H1 (cell line): ENCODE measurements around the gene BSN. TPM values are rescaled to one million over a fixed set of nuclear protein-coding genes. Genes with fewer than 3 reads are reported as not detected.

Experiments
- CTCF ChIA-PET: fragments of 300-600 bp; sonication (Branson Sonifier 250); formaldehyde crosslinking; loops from one replicate; lab custom pipeline; 2021; ENCODE audit not compliant: partially characterized antibody; lab: Charles Lee
- POLR2A ChIA-PET: fragments of 300-600 bp; sonication (Branson Sonifier 250); formaldehyde crosslinking; loops from one replicate; lab custom pipeline; 2021; ENCODE audit warnings: inconsistent platforms; ENCODE audit not compliant: partially characterized antibody; lab: Charles Lee
- DNase-seq, 2 experiments: peaks; one replicate each; pipeline versions ENCODE4 v3.0.0 to v3.0.0-alpha.2; 2010 to 2022; ENCODE audit warnings: low spot score in 2 of 2, low read depth in 1 of 2, mixed read lengths in 1 of 2
- FAIRE-seq: peaks from 2 replicates; lab custom pipeline; 2011; peaks lifted over from hg19 to GRCh38; lab: Jason Lieb, UNC
- H2AFZ ChIP-seq: 2 replicates; pipeline ENCODE4 v1.8.1; 2012; ENCODE audit warnings: low read length, inconsistent platforms
- H2AK5ac ChIP-seq: 2 replicates; pipeline ENCODE4 v1.6.1; 2013; ENCODE audit warnings: low read depth, low read length
- H2BK120ac ChIP-seq: replicated peaks from 2 replicates; pipeline ENCODE3; 2013; ENCODE audit warnings: low read depth, low read length, inconsistent platforms
- H2BK12ac ChIP-seq: 2 replicates; pipeline ENCODE4 v1.6.1; 2013; ENCODE audit warnings: low read depth, low read length
- H2BK15ac ChIP-seq: 2 replicates; pipeline ENCODE4 v1.6.1; 2013; ENCODE audit warnings: low read length
- H2BK20ac ChIP-seq: 2 replicates; pipeline ENCODE4 v1.6.1; 2013; ENCODE audit warnings: low read length
- H2BK5ac ChIP-seq: 2 replicates; pipeline ENCODE4 v1.6.1; 2013; ENCODE audit warnings: low read depth, low read length
- H3K14ac ChIP-seq: 2 replicates; pipeline ENCODE4 v1.6.1; 2013; ENCODE audit warnings: inconsistent platforms; ENCODE audit not compliant: insufficient read length
- H3K18ac ChIP-seq: 2 replicates; pipeline ENCODE4 v1.6.1; 2013; ENCODE audit warnings: low read length; ENCODE audit errors: extremely low read depth
- H3K23ac ChIP-seq: 2 replicates; pipeline ENCODE4 v1.6.1; 2013; ENCODE audit warnings: inconsistent platforms; ENCODE audit not compliant: insufficient read length
- H3K23me2 ChIP-seq: 2 replicates; pipeline ENCODE4 v1.6.1; 2013; ENCODE audit warnings: low read depth, low read length
- H3K27ac ChIP-seq: 2 replicates; pipeline ENCODE4 v1.6.1; 2011; ENCODE audit warnings: low read depth, low read length, inconsistent platforms
- H3K27me3 ChIP-seq, 4 experiments: replicated peaks in 1 of 4; 1 replicate in 1 of 4; 2 replicates in 3 of 4; pipeline versions ENCODE4 v1.6.1 to v1.8.1; 2011 to 2013; ENCODE audit warnings: low read length in 3 of 4, mild to moderate bottlenecking in 3 of 4, inconsistent platforms in 2 of 4, mixed read lengths in 2 of 4, moderate library complexity in 1 of 4; ENCODE audit not compliant: control insufficient read depth in 3 of 4, insufficient read depth in 3 of 4; ENCODE audit errors: extremely low read depth in 1 of 4
- H3K36me3 ChIP-seq, 4 experiments: 2 replicates each; pipeline versions ENCODE4 v1.6.1 to v1.8.1; 2011 to 2013; ENCODE audit warnings: mild to moderate bottlenecking in 4 of 4, low read length in 3 of 4, moderate library complexity in 2 of 4, control low read depth in 1 of 4, inconsistent platforms in 1 of 4; ENCODE audit not compliant: insufficient read depth in 4 of 4, control insufficient read depth in 2 of 4
- H3K4ac ChIP-seq: replicated peaks from 2 replicates; pipeline ENCODE3; 2013; ENCODE audit warnings: low read length, low read depth, mixed read lengths, inconsistent platforms; ENCODE audit not compliant: insufficient read length
- H3K4me1 ChIP-seq, 4 experiments: replicated peaks in 1 of 4; 1 replicate in 1 of 4; 2 replicates in 3 of 4; pipeline versions ENCODE4 v1.6.1 to v1.8.1; 2011 to 2013; ENCODE audit warnings: low read length in 3 of 4, inconsistent platforms in 2 of 4, mixed read lengths in 1 of 4; ENCODE audit not compliant: insufficient read depth in 4 of 4, control insufficient read depth in 3 of 4
- H3K4me2 ChIP-seq, 2 experiments: 2 replicates each; pipeline versions ENCODE4 v1.6.1 to v1.8.1; 2011 to 2013; ENCODE audit warnings: low read depth in 2 of 2, low read length in 2 of 2, control low read depth in 1 of 2, inconsistent platforms in 1 of 2, mild to moderate bottlenecking in 1 of 2; ENCODE audit not compliant: insufficient read depth in 1 of 2
- H3K4me3 ChIP-seq, 4 experiments: fragments of 200-600, 300-600 bp in 1 of 4; sonication (generic), shearing (Covaris generic), sonication (Bioruptor Twin) in 1 of 4; 2 replicates each; pipeline versions ENCODE4 v1.5.1 to v1.8.1; 2011 to 2016; ENCODE audit warnings: low read length in 4 of 4, low read depth in 3 of 4, control low read depth in 2 of 4, inconsistent platforms in 2 of 4, mild to moderate bottlenecking in 2 of 4, mixed read lengths in 1 of 4, moderate library complexity in 1 of 4; ENCODE audit not compliant: insufficient read depth in 2 of 4; ENCODE audit errors: extremely low read depth in 1 of 4
- H3K56ac ChIP-seq: replicated peaks from 2 replicates; pipeline ENCODE3; 2013; ENCODE audit warnings: low read depth, mild to moderate bottlenecking, mixed read lengths, low read length, inconsistent platforms; ENCODE audit not compliant: insufficient read length
- H3K79me1 ChIP-seq: 2 replicates; pipeline ENCODE4 v1.6.1; 2013; ENCODE audit warnings: low read depth, low read length, control low read depth
- H3K79me2 ChIP-seq, 2 experiments: 2 replicates each; pipeline versions ENCODE4 v1.6.1 to v1.8.1; 2012 to 2013; ENCODE audit warnings: low read length in 2 of 2, mild to moderate bottlenecking in 2 of 2, inconsistent platforms in 1 of 2; ENCODE audit not compliant: insufficient read depth in 2 of 2, control insufficient read depth in 1 of 2
- H3K9ac ChIP-seq, 4 experiments: replicated peaks in 1 of 4; 1 replicate in 1 of 4; 2 replicates in 3 of 4; pipeline versions ENCODE4 v1.6.1 to v1.8.1; 2011 to 2013; ENCODE audit warnings: low read depth in 3 of 4, low read length in 3 of 4, control low read depth in 2 of 4, mild to moderate bottlenecking in 2 of 4, moderate library complexity in 2 of 4, inconsistent platforms in 1 of 4; ENCODE audit errors: extremely low read depth in 1 of 4
- H3K9me3 ChIP-seq, 2 experiments: 2 replicates each; pipeline versions ENCODE4 v1.6.1 to v1.8.1; 2012 to 2013; ENCODE audit warnings: mild to moderate bottlenecking in 2 of 2, moderate library complexity in 2 of 2, control low read depth in 1 of 2, inconsistent platforms in 1 of 2, low read depth in 1 of 2, low read length in 1 of 2, mixed read lengths in 1 of 2; ENCODE audit not compliant: insufficient read depth in 2 of 2
- H4K20me1 ChIP-seq, 2 experiments: replicated peaks in 1 of 2; 2 replicates each; pipeline versions ENCODE3 to v1.8.1; 2011 to 2013; ENCODE audit warnings: inconsistent platforms in 2 of 2, low read length in 2 of 2, mild to moderate bottlenecking in 1 of 2; ENCODE audit not compliant: insufficient read depth in 2 of 2, control insufficient read depth in 1 of 2
- H4K5ac ChIP-seq: 2 replicates; pipeline ENCODE4 v1.6.1; 2013; ENCODE audit warnings: low read length, low read depth, mixed read lengths, inconsistent platforms; ENCODE audit not compliant: insufficient read length
- H4K8ac ChIP-seq: 2 replicates; pipeline ENCODE4 v1.8.0; 2013; ENCODE audit warnings: mild to moderate bottlenecking, moderate library complexity, low read length, inconsistent platforms; ENCODE audit not compliant: insufficient read depth; ENCODE audit errors: extremely low read depth
- H4K91ac ChIP-seq: replicated peaks from 2 replicates; pipeline ENCODE3; 2013; ENCODE audit warnings: low read length, mixed read lengths, inconsistent platforms; ENCODE audit not compliant: insufficient read length
- BACH1 ChIP-seq: IDR thresholded peaks from 2 replicates; pipeline ENCODE4 v1.6.1; 2012; ENCODE audit warnings: low read length, improper control_type of control experiment
- BRCA1 ChIP-seq: IDR thresholded peaks from 2 replicates; pipeline ENCODE4 v1.6.1; 2012; ENCODE audit warnings: low read depth, low read length, improper control_type of control experiment
- CHD1 ChIP-seq: IDR thresholded peaks from 2 replicates; pipeline ENCODE4 v1.6.1; 2012; ENCODE audit warnings: low read depth, low read length, improper control_type of control experiment
- EP300 ChIP-seq, 2 experiments: IDR thresholded peaks; 1 replicate in 1 of 2; 2 replicates in 1 of 2; pipeline ENCODE4 v1.6.1; 2011 to 2012; ENCODE audit warnings: low read depth in 2 of 2, low read length in 2 of 2, mild to moderate bottlenecking in 2 of 2, borderline replicate concordance in 1 of 2, inconsistent platforms in 1 of 2, moderate library complexity in 1 of 2
- GABPA ChIP-seq: IDR thresholded peaks from 2 replicates; pipeline ENCODE4 v1.6.1; 2011; ENCODE audit warnings: mild to moderate bottlenecking, low read length, moderate library complexity, borderline replicate concordance; ENCODE audit not compliant: insufficient read depth
- HDAC2 ChIP-seq, 2 experiments: fragments of 300-600 bp in 1 of 2; sonication (generic) in 1 of 2; IDR thresholded peaks; 2 replicates each; pipeline ENCODE4 v1.6.1; 2011 to 2012; ENCODE audit warnings: low read depth in 2 of 2, low read length in 2 of 2, mild to moderate bottlenecking in 2 of 2, moderate library complexity in 2 of 2, borderline replicate concordance in 1 of 2, inconsistent platforms in 1 of 2
- JUN ChIP-seq: IDR thresholded peaks from 2 replicates; pipeline ENCODE4 v1.6.1; 2011; ENCODE audit warnings: low read depth, mild to moderate bottlenecking, improper control_type of control experiment, low read length
- JUND ChIP-seq: IDR thresholded peaks from 2 replicates; pipeline ENCODE4 v1.6.1; 2011; ENCODE audit warnings: mild to moderate bottlenecking, improper control_type of control experiment, low read length
- KDM1A ChIP-seq: fragments of 200-600, 300-600 bp; sonication (generic); IDR thresholded peaks from 2 replicates; pipeline ENCODE4 v1.7.1; 2016; ENCODE audit warnings: mild to moderate bottlenecking, low read length, borderline replicate concordance
- KDM5A ChIP-seq: fragments of 200-600 bp; IDR thresholded peaks from 2 replicates; pipeline ENCODE4 v1.7.1; 2012; ENCODE audit warnings: mild to moderate bottlenecking, low read length, inconsistent platforms, mixed read lengths
- POU5F1 ChIP-seq: IDR thresholded peaks from 2 replicates; pipeline ENCODE4 v1.6.1; 2011; ENCODE audit warnings: low read depth, mild to moderate bottlenecking, low read length, moderate library complexity
- ZNF274 ChIP-seq: IDR thresholded peaks from 2 replicates; pipeline ENCODE4 v1.7.0; 2012; ENCODE audit warnings: low read length, borderline replicate concordance; ENCODE audit errors: extremely low read depth
- WGBS, 2 experiments: shearing (Covaris generic) in 1 of 2; methylation state at CpG; one replicate each; pipeline versions ENCODE4 v1.1.6 to v1.1.7; 2013 to 2015; ENCODE audit warnings: low lambda C conversion rate in 2 of 2, mixed read lengths in 2 of 2, inconsistent platforms in 1 of 2, low coverage in 1 of 2, missing lambda C conversion rate in 1 of 2; ENCODE audit not compliant: insufficient replicate concordance in 2 of 2, insufficient coverage in 1 of 2, insufficient read length in 1 of 2; ENCODE audit errors: extremely low coverage in 1 of 2, missing lambda C conversion rate in 1 of 2; 5-methylcytosine and 5-hydroxymethylcytosine counted together
- polyA plus RNA-seq, 7 experiments: library from polyadenylated mRNA; depleted of rRNA in 3 of 7; stranded (reverse) in 5 of 7; unstranded in 2 of 7; fragments of >200 nt in 5 of 7; fragments of 200-250 nt in 2 of 7; gene quantifications; 1 replicate in 5 of 7; 2 replicates in 1 of 7; 4 replicates in 1 of 7; pipeline versions ENCODE4 v1.2.1 to v1.2.3, GENCODE V29; 2011 to 2013; ENCODE audit warnings: missing spikeins in 2 of 7, mixed read lengths in 2 of 7
- total RNA-seq: library from RNA; stranded (reverse); fragmentation: NEBNext Ultra II Directional; extraction: Animal tissue kit (Norgen Biotek cat#: 25700); gene quantifications from 2 replicates; pipeline ENCODE4 v1.2.1, GENCODE V29; 2021
- TF ChIP-seq, protein P1 (sequence below): IDR thresholded peaks from 2 replicates; pipeline ENCODE4 v1.6.1; 2011; ENCODE audit warnings: low read depth, mild to moderate bottlenecking, low read length; ENCODE audit not compliant: insufficient read depth

BSN gene
- total and polyA plus RNA-seq, 2 of the 8 experiments (the other 6 are each of a cell fraction or from before 2014, with no cell fraction given) = 0.60 to 3.0 TPM

DNA sequence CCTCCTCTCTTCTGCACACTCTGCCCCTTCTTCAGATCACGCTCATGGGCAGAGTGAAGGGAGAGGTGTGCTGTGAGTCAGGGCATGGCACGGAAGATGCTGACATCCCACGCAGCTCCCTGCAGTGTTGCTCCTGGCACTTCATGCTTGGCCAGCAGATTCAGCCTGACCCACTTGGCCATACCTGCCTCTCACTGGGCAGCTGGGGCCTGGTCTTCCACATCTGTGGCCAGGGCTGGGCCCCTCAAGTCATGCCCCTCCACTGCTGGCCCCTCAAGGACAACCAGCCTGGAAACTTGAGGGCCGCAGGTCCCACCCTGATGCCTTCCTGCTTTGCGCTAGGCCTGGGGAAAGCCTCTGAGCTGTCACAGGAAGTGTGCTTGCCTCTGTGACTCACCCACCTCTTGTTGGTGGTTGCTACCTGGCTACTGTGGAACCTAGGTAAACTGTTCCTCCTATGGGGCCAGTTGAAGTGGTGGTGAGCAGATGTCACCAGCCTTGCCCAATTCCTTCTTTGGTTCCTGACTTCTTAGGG lies 48.7 kb downstream of the BSN start:
- ChIA-PET CTCF (interaction anchor here (1.3 to 3.1 kb wide), 3 partner anchors 12 to 63 kb away, joined by 3 to 15 read pairs (median 5); no protein-coding TSS in a partner anchor), POLR2A (no interaction called here)
- H2BK20ac ChIP-seq = no peak overlapping the region
- H4K8ac ChIP-seq = peak overlapping the region; percentile 35; the same call in 1 of the 2 replicates
- H3K4ac ChIP-seq = no peak overlapping the region
- H2BK15ac ChIP-seq = no peak overlapping the region
- no peak overlapping the region for H3K4me3 ChIP-seq
- H2BK12ac ChIP-seq = no peak overlapping the region
- no peak overlapping the region for H3K4me2 ChIP-seq
- H3K79me2 ChIP-seq = no peaks in the 10 kb centered on the region
- DNase-seq (no peak), FAIRE-seq (no peak)
- H4K20me1 ChIP-seq = no peaks in the 10 kb centered on the region
- H2AK5ac ChIP-seq = no peak overlapping the region
- H3K36me3 ChIP-seq = no peaks in the 10 kb centered on the region
- no peak overlapping the region for H3K56ac ChIP-seq
- H2BK5ac ChIP-seq = no peak overlapping the region; the same call in 1 of the 2 replicates
- no peak overlapping the region for H4K5ac ChIP-seq
- no peaks in the 10 kb centered on the region for H3K79me1 ChIP-seq
- 91% methylated on average over 5 of the region's 5 CpGs; no CpG with 5 or more reads in 1 of the 2 experiments for WGBS, 2 experiments
- H3K14ac ChIP-seq = no peak overlapping the region
- H2BK120ac ChIP-seq = no peak overlapping the region
- no peak overlapping the region for H3K27ac ChIP-seq
- no peak overlapping the region for H3K23ac ChIP-seq
- H3K9me3 ChIP-seq = no peaks in the 10 kb centered on the region
- H3K18ac ChIP-seq = no peak overlapping the region
- peak overlapping the region; percentile 8 for H4K91ac ChIP-seq
- no peak overlapping the region for H2AFZ ChIP-seq
- no peaks in the 10 kb centered on the region for H3K23me2 ChIP-seq
- no peaks in the 10 kb centered on the region for H3K4me1 ChIP-seq
- no peak overlapping the region for H3K9ac ChIP-seq
- H3K27me3 ChIP-seq = no peaks in the 10 kb centered on the region; a peak in 1 of 7 replicates
- TF ChIP-seq KDM1A (no peak), GABPA (no peak), ZNF274 (no peak), POU5F1 (no peak), BACH1 (no peak), EP300 (IDR thresholded peaks at IDR 0.05; ENCODE audit: borderline replicate concordance in 1 of 2, low read depth in 2 of 2, low read length in 2 of 2) (no peak), BRCA1 (no peak), JUN (no peak), JUND (no peak), KDM5A (no peak), CHD1 (no peak), HDAC2 (IDR thresholded peaks at IDR 0.05; ENCODE audit: borderline replicate concordance in 1 of 2, low read depth in 2 of 2, low read length in 2 of 2) (no peak)
- TF ChIP-seq, protein P1, sequence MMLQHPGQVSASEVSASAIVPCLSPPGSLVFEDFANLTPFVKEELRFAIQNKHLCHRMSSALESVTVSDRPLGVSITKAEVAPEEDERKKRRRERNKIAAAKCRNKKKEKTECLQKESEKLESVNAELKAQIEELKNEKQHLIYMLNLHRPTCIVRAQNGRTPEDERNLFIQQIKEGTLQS = no peak
